GM18858 (cell line): Measurements from ENCODE around the gene SWSAP1.

Source experiments
- ATAC-seq: cut with Tn5 transposase; IDR thresholded peaks from one replicate; pipeline ENCODE4 v1.9.1; 2021; ENCODE audit not compliant: unreplicated experiment

SWSAP1 gene

DNA sequence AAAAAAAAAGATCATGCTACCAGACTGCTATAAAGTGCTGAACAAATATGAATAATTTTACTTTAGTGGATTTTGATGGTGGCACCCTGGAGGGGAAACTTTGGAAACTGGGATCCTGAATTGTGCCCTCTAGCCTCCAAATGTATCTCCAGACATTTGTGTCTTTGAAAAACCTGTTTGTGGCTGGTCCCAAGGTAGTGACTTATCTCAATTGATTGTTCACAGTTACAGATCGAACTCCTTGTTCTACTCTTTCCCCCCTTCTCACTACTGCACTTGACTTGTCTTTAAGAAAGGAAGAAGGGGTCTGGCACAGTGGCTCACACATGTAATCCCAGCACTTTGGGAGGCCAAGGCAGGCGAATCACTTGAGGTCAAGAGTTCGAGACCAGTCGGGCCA is 34.1 kb downstream of the SWSAP1 start:
- no peak for ATAC-seq

DNA sequence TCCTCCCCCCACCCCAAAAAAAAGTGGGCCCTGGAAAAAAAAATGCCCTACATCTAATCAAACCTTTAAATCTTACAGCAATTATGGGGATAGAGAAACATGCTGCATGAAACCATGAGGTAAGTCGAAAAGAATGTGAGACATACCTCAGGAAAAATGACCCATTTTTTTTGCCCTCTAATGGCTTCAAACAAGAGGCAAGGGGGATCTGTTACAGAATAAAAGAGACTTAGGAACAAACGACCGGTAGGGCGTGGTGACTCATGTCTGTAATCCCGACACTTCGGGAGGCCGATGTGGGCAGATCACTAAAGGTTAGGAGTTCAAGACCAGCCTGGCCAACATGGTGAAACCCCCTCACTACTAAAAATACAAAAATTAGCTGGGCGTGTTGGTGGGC is 36.2 kb downstream of the SWSAP1 start:
- ATAC-seq, result no peak

DNA sequence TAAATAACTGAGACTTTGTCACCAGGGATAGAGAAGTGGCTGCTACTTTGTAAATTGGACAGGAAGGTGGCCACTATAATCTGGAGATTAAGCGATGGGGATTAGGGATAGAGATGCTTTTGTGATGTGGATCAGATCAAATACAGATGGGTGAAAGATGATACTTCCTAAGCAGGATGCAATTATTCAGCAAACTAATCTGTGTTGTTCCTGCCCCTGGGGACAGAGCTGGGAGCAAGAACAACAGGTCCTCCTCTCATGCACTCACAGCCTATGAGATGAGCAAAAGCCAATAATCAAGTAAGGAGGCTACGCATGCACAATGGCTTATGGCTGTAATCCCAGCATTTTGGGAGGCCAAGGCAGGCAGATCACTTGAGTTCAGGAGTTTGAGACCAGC is 40.1 kb downstream of the SWSAP1 start:
- ATAC-seq, result no peak

DNA sequence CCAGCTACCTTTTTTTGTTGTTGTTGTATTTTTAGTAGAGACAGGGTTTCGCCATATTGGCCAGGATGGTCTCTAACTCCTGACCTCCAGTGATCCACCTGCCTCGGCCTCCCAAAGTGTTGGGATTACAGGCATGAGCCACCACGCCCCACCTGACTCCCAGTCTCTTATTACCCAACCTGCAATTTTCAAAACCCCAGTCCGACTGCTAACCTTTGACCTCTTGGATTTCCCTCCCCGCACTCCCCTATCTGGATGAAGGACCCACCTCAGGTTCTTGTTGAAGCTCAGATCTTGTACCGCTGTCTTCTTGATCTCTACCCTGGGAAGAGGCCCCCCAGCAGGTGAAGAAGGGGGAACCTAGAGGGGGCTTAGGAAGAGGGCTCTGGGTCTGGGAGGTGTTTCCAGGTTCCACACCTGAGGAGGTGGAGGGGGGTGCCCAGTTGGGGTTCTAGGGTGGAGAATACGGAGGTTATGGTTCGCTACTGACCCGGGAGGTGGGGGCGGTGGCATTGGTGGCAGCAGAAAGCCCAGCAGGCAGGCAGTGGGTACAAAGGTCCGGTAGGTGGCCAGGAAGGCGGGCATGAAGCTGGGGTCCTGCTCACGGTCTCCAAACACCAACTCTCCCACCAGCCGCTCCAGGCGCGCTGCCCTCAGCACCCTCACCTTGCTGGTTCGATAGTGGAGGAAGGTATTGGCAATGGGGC is 42.0 kb downstream of the SWSAP1 start:
- ATAC-seq, result no peak

DNA sequence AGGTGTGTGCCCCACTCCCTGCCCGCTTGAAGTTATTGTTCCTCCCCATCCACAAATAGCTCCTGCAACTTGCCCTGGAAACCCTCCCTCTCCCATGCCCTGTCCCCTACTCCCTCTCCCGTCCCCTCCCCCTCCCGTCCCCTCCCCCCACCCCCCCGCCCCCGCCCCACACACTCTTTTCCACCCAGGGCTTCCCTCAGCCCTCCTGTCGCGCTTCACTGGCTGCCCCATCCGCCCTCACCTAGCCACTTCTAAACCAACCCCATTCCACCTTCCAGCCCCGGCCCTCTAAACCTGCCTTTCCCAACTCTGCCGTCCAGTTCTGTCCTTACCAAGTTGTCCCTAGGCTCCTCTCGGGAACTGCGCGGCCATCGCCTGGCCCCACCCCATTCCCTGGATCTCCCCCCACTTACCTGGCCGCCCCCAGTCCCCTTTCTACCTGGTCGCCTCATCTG is 43.7 kb downstream of the SWSAP1 start:
- ATAC-seq, result no peak

DNA sequence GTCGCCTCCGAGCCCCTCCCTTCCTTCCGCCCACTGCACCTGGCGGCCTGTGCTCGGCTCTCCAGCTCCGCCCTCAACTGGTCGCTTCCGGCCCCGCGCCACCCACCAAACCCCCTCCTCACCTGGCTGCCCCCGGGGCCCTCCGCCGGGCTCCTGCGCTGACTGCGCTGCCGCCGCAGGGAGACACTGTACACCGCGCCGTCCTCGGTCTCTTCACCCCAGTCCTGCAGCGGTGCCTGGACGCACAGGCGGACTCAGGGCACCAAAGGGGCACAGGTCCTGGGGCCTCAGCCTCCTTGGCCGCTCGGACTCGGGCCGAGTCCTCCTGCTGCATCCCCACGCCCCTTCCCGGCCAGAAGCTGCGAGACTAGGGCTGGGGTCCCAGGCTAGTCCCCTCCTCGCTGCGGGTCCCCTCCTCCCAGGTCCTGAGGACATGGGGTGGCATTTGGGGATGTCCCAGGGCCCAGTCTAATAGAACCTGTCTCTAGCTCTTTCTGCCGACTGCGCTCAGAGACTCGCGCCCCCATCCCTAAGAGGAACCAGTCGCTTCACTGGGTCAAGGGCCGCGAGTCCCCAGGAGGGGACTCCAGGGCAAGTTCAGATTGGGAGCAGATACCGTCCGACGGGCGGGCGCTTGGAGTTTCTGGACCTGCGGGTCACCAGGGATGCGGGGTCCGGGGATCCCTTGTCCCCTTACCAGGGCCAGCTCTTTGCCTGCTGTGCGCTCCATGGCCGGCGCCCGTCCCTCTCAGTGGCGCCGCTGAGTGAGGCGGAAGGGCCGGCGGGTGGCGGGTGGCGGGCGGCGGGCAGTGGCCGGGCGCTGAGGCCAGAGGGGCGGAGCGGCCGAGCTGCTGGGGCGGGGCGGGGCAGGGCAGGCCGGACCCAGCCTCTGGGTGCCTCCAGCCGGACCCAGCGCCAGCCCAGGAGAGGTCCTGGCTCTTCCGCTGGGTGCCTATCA is 44.4 kb downstream of the SWSAP1 start, which contains the start of gene RGL3:
Gene RGL3 (minus strand): TSS at position 766 of the 958 bp plus-strand sequence. CDS start 36 bp downstream, at position 730.
- ATAC-seq, result no peak

DNA sequence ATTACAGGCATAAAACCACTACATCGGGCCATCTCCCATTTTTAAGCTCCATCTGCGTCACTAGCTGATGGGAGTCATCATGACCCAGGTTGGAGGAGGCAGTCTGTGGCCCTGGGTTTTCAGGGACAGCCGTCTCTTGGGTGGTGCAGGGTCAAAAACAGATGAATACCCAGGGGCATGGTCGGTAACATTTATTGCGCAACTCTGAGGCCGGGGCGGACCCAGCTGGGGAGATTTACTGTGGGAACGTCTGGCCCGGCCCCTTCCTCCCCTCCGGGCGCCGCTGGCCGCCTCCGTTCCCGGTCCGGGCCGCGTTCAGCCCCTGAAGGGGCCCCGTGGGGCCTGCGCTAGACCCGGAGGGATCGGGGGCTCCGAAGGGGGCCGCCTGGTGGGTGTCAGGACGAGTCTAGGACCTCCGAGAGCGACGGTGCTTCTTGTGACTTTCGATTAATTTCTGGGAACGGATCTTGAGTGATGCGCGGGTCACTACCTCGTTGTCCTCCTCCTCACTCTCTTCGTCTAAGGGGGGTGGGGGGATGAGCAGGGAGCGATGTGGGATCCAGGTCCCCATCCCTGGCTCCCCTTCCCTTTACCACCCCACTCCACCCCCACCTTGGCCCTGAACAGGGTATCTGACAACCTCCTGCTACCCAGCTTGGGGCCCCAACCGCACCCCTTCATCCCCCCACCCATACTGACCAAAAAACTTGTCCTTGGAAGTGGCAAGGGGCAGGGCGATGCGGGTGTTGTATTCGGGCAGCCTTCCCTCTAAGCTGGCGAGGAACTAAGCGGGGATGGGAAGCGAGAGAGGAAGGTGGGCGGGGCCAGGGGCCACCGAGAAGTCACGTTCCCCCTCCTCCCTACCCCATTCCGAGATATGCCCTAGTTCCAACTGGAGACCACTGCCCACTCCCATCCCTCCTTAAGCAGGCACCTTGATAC is 46.2 kb downstream of the SWSAP1 start:
- no peak for ATAC-seq

DNA sequence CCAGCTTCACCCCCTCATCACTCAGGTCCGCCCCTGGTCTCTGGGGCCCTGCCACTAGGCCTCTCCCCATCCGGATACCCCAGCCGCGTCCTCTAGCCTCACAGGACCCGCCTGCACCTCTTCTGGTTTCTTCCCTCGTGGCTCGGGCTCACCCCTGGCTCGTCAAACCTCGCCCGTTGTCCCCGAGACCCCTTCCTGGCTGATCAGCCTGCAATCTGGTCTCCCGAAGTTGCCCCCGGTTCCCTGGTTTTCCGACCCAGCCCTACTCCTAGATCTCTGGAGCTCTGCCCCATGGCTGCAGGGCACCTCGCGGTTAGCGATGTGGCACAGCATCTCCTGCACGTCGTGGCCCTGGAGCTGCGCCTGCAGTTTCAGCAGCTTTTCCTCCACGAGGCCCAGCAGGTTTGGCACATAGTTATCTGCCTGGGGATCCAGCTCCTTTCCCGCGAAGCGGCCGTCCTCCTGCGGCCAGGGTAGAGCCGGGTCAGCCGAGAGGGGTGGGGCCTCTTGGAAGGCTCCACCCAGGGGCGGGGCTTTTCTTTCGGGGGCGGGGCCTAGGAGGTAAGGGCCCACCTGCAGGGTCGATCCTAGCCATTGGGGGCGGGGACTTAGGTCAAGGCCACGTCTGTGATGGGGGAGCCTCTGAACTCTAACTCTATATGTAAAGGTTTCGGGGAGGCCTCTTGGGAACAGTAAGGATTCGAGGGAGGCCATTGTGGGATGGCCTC is 47.1 kb downstream of the SWSAP1 start:
- no peak for ATAC-seq

DNA sequence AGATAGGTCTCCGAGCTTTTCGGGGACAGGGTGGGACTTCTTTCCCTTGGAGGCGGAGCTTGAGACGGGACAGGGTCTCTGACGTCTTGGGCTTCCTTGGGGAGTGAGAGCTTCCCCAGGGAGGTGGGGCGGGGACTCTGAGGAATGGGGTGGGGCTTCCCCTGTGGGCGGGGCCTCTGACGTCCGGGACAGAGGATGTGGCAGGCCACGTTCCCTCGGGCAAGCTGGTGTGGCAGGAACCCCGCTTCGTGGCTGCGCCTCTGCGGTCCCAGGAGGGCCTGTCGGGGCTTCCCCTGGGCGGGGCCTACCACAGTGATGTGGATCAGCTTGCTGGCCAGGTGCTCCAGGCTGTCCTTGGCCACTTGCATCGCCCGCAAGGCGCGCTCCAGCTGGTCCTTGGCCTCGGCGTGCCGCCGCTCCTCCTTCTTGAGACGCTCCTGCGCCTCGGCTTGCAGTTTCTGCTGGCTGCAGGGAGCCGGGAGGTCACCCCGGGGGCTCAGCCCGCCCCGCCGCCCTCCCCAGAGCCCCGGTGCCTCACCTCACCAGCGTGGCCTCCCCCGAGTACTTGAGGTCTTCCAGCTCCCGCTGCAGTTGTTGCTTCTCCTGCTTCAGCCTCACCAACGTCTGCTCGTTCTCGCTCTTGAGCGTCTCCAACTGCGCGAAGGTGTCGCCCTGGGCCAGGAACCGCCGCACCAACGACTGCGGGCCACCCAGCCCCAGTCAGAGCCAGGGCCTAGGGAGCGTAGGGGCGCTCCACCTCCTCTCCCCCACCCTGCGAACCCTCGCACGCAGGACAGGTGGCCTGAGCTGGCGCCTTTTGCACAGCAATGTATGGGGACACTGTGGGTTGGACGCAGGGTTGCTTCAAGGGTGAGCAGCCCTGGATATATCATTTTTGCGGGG is 47.9 kb downstream of the SWSAP1 start:
- no peak for ATAC-seq

DNA sequence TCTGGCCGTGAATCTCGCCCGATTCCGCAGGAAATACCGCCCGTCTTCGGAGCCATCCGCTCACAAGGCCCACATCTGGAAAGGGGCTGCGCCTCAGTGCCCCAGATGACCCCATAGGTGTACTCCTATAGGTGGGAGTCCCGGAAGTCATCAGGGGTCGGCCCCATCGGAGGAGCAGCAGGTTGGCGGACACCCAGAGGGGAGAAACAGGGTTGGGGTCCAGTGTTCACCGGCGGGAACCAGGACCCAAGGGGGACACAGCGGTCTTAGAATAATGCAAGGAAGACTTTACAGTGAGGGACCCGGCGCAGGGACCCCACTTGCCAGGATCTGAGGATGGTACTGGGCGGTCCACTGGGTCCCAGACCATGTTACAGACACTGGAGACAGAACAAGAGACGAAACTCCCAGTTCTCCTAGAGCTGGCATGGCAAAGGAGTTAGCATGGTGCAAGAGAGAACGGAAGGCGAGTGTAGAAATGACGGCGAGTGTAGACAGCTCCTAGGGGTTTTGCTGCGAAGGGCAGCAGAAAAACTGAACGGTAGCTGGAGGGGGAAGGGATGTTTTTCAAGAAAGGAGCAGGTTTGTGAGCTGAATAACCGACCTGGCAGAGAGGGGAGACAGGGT is 48.8 kb downstream of the SWSAP1 start:
- no peak for ATAC-seq

DNA sequence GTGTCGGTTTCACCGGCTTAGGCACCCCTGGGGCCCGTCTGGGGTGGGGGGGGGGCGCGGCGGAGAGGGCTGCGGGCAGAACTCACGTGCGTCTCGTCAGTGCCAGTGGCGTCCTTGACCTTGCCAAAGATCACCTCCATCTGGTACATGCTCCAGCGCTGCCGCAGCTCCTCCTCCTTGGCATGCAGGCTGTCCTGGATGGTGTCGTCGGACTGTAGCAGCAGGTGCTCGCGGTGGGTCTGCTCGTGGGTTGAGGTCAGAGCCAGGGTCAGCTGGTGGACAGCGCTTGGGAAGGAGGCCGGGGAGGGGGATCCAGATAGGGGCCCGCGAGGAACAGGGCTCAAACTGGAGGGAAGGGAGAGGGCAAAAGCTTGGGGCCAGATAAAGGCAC is 49.3 kb downstream of the SWSAP1 start:
- ATAC-seq, result no peak
